Breast epithelium (tissue), 4 donors: Measurements from ENCODE around the gene BID. TPM values are rescaled to one million over a fixed set of nuclear protein-coding genes. Genes with fewer than 3 reads are reported as not detected.

Source experiments
- DNase-seq, 2 donors: peaks; one replicate each; pipeline ENCODE4 v3.0.0-alpha.2; 2019; ENCODE audit warnings: low spot score in 2 of 2
- H3K27ac ChIP-seq, 2 donors: fragments of 200-600 bp; sonication (generic) in 1 of 2; one replicate each; pipeline ENCODE4 v1.5.1; 2016 to 2019; ENCODE audit warnings: mild to moderate bottlenecking in 1 of 2
- H3K27me3 ChIP-seq, 2 donors: fragments of 200-600 bp; sonication (generic) in 1 of 2; one replicate each; pipeline versions ENCODE4 v1.5.1 to v1.6.0; 2017 to 2019; ENCODE audit warnings: control low read depth in 1 of 2, mild to moderate bottlenecking in 1 of 2
- H3K36me3 ChIP-seq: fragments of 200-600 bp; one replicate; pipeline ENCODE4 v1.5.1; 2019
- H3K4me1 ChIP-seq, 2 donors: fragments of 200-600 bp; sonication (generic); one replicate each; pipeline ENCODE4 v1.5.1; 2016 to 2019; ENCODE audit warnings: control low read depth in 1 of 2
- H3K4me3 ChIP-seq, 3 donors: fragments of 200-600 bp; sonication (generic); 1 replicate in 2 of 3; 2 replicates in 1 of 3; pipeline ENCODE4 v1.5.1; 2016 to 2019; ENCODE audit warnings: mild to moderate bottlenecking in 3 of 3, moderate library complexity in 2 of 3
- H3K9me3 ChIP-seq, 2 donors: fragments of 200-600 bp; sonication (generic) in 1 of 2; one replicate each; pipeline ENCODE4 v1.5.1; 2016 to 2019; ENCODE audit warnings: control low read depth in 1 of 2
- CTCF ChIP-seq, 3 donors: fragments of 450-650 bp; IDR thresholded peaks; one replicate each; pipeline ENCODE4 v1.5.1; 2016 to 2017; ENCODE audit warnings: antibody characterized with exemption in 3 of 3, mild to moderate bottlenecking in 3 of 3, moderate library complexity in 3 of 3
- POLR2A ChIP-seq: fragments of 450-650 bp; IDR thresholded peaks from one replicate; pipeline ENCODE4 v1.6.1; 2016; ENCODE audit warnings: antibody characterized with exemption, mild to moderate bottlenecking, moderate library complexity
- POLR2AphosphoS5 ChIP-seq, 3 donors: sonication (generic); formaldehyde crosslinking; IDR thresholded peaks; one replicate each; pipeline ENCODE4 v1.6.1; 2017; ENCODE audit warnings: antibody characterized with exemption in 3 of 3
- intact Hi-C: fragments of 100-400 bp; cut with DNase I; formaldehyde crosslinking; loops from one replicate; pipeline ENCODE4 v1.15.1; 2023; ENCODE audit warnings: low total_unique reads
- total RNA-seq, 3 donors: library from RNA; depleted of rRNA; stranded (reverse); fragments of >200 nt; gene quantifications; one replicate each; pipeline ENCODE4 v1.1.0, GENCODE V29; 2016

The BID gene
- total RNA-seq, 3 donors from 2014 or later: 25.9 to 35.7 (median 29.0) TPM

- H3K36me3 ChIP-seq: no peaks in the 10 kb centered on the region
- H3K9me3 ChIP-seq: no peaks in the 10 kb centered on the region
- H3K4me3 ChIP-seq: peak overlapping the region; percentile 27 to 61 (median 30)
- DNase-seq: no peak
- H3K27me3 ChIP-seq: no peaks in the 10 kb centered on the region
- H3K4me1 ChIP-seq: peaks cover 3 to 9% of the 10 kb centered on the region in 2 donors
- H3K27ac ChIP-seq: peak overlapping the region; percentile 3 to 65
- no peak for TF ChIP-seq POLR2A
- TF ChIP-seq CTCF (IDR thresholded peaks at IDR 0.05): no peak
- TF ChIP-seq POLR2AphosphoS5 (IDR thresholded peaks at IDR 0.05): no peak
- intact Hi-C loops: no loop called here
Measured at GRCh38 chr22:17777005-17777716, 2.9 kb upstream of the BID start.

- Histone ChIP-seq H3K27ac (no peak overlapping the region), H3K27me3 (no peaks in the 10 kb centered on the region), H3K9me3 (no peaks in the 10 kb centered on the region), H3K36me3 (no peaks in the 10 kb centered on the region), H3K4me1 (peaks cover under 1 to 9% of the 10 kb centered on the region in 2 donors), H3K4me3 (no peak overlapping the region)
- intact Hi-C loops: no loop called here
- no peak for TF ChIP-seq POLR2A
- TF ChIP-seq CTCF (IDR thresholded peaks at IDR 0.05): no peak
- TF ChIP-seq POLR2AphosphoS5 (IDR thresholded peaks at IDR 0.05): no peak
- no peak for DNase-seq
Measured at GRCh38 chr22:17775781-17776465, 1.7 kb upstream of the BID start.

GRCh38 chr22:17774926-17775685 is 837 bp upstream of the BID start:
- no peak for DNase-seq
- no peak overlapping the region for H3K27ac ChIP-seq
- TF ChIP-seq POLR2AphosphoS5 (IDR thresholded peaks at IDR 0.05) (no peak), CTCF (IDR thresholded peaks at IDR 0.05) (no peak), POLR2A (no peak)
- no peaks in the 10 kb centered on the region for H3K36me3 ChIP-seq
- peaks cover 0 to 9% of the 10 kb centered on the region in 2 donors for H3K4me1 ChIP-seq
- H3K4me3 ChIP-seq: peak overlapping the region in 2 of 3 donors; percentile 88 to 93
- no peaks in the 10 kb centered on the region for H3K9me3 ChIP-seq
- no peaks in the 10 kb centered on the region for H3K27me3 ChIP-seq
- intact Hi-C loops: no loop called here

- Histone ChIP-seq H3K36me3 (no peaks in the 10 kb centered on the region), H3K27ac (peak overlapping the region; percentile 57 to 77)
Measured at GRCh38 chr22:17773606-17774205, 563 bp downstream of the BID start.

More at GRCh38 chr22:17773606-17774205, 563 bp downstream of the BID start:
- TF ChIP-seq POLR2A: no peak
- TF ChIP-seq POLR2AphosphoS5 (IDR thresholded peaks at IDR 0.05): no peak
- TF ChIP-seq CTCF (IDR thresholded peaks at IDR 0.05): no peak
- Histone ChIP-seq H3K4me3 (peak overlapping the region; percentile 55 to 93 (median 88)), H3K27me3 (no peaks in the 10 kb centered on the region), H3K9me3 (no peaks in the 10 kb centered on the region), H3K4me1 (peaks cover 0 to 9% of the 10 kb centered on the region in 2 donors)
- DNase-seq: no peak
- intact Hi-C loops: no loop called here
